DMS 273 treated with DMSO at 0.1 percent for 48 hours (cell line): ENCODE data around the gene GET3.

Experiments
- DNase-seq: peaks from one replicate; lab custom pipeline; 2025; lab: John Stamatoyannopoulos, UW

The GET3 gene

DNA sequence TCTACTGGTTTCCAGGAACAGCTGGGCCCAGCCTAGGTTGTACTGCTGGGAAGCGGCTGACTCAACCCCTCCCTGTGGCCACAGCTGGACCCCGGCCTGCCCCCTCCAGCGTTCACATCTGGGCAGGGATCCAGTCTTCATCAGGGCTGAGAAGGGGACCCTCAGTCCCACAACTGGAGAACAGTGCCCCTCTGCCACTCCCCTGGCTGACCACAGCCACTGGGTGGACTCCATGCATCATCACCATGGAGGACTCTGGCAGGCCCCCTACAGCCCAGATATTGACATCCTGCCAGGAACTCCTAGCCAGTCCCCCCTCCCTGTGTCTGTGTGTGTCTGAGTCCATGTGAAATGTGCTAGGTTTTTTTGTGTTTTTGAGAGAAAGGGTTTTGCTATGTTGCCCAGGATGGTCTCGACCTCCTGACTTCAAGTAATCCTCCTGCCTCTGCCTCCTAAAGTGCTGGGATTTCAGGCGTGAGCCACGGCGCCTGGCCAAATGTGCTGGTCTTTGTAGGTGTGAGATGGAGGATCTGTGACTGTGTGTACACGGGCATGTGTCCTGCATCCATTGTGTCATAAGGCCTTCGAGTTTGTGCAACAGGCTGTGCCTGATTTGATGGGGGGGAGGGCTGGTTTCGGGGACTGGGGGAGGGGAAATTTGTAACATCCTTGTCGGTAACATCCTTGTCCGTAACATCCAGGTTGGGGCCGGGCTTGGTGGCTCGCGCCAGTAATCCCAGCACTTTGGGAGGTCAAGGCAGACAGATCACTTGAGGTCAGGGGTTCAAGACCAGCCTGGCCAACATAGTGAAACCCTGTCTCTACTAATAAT, 42.1 kb downstream of the GET3 start:
- DNase-seq: peak; percentile 40

- DNase-seq: no peak
These were observed 44.8 kb downstream of the GET3 start for GRCh38 chr19:12782174-12782423.

GRCh38 chr19:12782424-12783290, 45.4 kb downstream of the GET3 start:
- peak; percentile 45 for DNase-seq

DNA sequence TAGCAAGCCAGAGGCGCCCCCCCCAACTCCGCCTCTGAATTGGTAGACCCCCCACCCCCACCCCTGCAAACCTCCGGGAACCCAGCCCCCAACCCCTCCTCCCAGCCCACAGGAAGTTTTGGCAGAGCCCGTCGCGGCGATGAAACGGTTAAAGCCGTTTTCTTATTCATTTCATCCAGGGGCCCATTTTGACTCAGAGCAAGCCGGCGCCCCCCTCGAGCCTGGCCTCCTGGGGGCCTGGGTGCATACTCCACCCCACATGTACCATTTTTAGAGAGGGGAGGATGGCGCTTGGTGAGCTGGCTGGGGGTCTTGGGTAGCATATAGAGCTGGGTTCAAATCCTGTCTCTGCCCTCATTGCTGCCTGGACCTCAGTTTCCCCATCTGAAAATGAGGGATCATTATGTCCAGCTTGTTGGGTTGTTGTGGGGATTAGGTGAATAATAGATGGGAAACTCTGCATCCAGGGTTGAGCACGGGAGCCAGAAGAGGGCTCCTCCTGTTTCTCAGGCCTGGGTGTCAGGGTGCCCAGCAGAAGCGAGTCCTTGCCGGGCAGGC, 46.1 kb downstream of the GET3 start:
- no peak for DNase-seq

- no peak for DNase-seq
These were observed 46.6 kb downstream of the GET3 start for GRCh38 chr19:12783849-12784393.

GRCh38 chr19:12784394-12784870, 47.1 kb downstream of the GET3 start:
- no peak for DNase-seq

DNA sequence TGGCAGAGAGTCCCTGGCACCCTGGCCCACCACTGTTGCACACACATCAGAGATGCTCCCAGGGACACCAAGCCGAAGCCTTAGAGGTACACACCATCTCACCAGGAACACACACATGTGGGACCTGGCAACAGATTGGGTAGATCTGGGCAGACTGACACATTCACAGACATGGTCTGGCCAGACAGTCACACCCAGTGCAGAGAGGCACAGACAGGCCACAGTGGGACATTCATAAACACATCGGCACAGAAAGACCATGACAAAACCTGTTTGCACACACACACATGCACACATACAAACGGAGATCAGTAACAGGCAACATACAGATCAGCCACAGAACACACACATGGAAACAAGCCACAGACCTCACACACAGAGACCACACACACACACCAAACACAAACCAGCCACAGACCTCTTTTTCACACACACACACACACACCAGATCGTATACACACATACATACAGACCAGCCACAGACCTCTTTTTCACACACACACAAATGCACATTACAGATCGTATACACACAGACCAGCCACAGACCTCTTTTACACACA, 47.7 kb downstream of the GET3 start:
- DNase-seq: no peak

DNA sequence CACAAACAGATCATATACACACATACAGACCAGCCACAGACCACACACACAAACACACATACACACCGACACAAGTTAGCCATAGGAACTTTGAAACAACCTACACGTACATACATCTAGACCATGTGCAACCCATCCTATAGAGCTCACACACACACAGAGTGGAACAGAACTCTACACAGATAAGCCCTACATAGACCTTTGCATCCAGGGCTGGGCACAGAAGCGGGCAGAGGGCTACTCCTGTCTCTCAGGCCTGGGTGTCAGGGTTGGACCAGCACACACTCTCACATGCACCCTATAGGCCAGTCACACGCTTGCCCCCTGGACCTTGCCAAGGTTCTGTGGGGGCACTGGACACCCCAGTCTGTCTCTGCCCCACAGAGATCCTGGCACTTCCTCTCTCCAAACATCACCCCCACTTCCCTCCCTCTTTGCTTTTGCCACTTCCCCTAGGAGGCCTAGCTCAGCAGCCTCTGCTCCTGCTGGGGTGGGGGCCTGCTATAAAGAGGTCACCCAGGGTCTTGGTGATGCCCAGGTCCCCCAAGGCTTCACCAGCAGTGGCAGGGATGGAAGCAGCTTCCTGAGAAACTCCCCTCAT, 48.2 kb downstream of the GET3 start:
- DNase-seq: no peak

GRCh38 chr19:12786141-12786870, 49.0 kb downstream of the GET3 start:
- no peak for DNase-seq

DNA sequence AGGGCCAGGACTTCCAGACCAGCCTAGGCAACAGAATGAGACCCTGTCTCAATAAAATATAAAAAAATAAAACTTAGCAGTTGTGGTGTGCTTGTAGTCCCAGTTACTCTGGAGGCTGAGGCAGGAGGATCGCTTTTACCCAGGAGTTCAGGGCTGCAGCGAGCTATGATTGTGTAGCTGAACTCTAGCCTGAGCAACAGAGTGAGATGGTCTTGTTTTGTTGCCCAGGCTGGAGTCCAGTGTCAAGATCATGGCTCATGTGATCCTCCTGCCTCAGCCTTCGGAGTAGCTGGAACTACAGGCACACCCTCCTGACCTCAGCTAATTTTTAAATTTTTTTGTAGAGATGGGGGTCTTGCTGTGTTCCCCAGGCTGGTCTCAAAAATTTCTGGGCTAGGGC, 49.7 kb downstream of the GET3 start:
- DNase-seq: no peak

DNA sequence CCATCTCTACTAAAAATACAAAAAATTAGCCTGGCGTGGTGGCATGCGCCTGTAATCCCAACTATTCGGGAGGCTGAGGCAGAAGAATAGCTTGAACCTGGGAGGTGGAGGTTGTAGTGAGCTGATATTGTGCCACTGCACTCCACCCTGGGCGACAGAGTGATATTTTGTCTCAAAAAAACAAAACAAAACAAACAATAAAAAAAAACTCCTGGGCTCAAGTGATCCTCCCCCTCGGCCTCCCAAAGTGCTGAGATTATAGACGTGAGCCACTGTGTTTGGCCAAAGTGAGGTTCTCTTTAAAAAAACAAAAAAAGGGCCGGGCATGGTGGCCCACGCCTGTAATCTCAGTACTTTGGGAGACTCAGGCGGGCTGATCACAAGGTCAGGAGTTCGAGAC, 50.2 kb downstream of the GET3 start:
- no peak for DNase-seq

GRCh38 chr19:12788042-12788681, 50.9 kb downstream of the GET3 start:
- peak; percentile 41 for DNase-seq

- peak; percentile 75 for DNase-seq
These were observed 51.4 kb downstream of the GET3 start for GRCh38 chr19:12788682-12789097.

GRCh38 chr19:12789098-12789903, 52.0 kb downstream of the GET3 start:
- DNase-seq: no peak

DNA sequence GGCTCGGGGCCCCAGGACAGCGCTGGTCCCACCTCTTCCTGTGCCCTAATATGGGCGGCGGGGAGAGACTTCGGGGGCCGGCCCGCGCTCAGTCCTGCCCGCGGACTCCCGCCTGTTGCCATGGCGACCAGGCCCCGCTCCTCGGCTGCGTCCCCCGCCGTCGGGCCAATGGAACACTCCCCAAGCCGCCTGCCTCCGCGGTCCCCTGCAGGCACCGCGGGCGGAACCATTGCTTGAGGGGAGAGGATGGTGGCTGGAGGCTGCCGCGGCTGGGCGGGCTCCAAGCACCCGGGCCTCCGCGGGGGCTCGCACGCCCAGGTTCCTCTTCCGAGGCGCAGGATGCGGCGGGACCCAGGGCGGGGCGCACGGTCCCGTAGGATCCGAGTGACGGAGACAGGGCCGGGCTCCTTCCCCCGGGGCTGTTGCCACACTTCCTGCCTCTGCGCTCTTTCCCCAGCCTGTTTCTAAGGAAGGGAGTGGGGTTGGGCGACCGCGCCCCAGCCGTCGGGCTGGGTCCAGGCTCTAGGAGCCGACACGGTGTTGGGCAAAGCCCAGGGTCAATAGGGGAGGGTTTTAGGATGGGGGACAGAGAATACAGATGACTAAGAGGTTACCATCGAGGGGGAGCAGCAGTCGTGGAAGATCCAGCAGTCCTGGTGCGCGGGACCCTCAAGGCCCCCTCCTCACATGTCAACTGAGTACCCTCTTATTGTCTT, 52.8 kb downstream of the GET3 start:
- peak; percentile 92 for DNase-seq

- no peak for DNase-seq
These were observed 53.5 kb downstream of the GET3 start for GRCh38 chr19:12790628-12791344.

- DNase-seq: peak; percentile 86
These were observed 54.2 kb downstream of the GET3 start, which contains the start of gene JUNB for GRCh38 chr19:12791345-12792050. Gene JUNB (plus strand): TSS chr19:12791486. CDS start chr19:12791772, 286 bp downstream.
